HG02870 (cell line): Measurements from ENCODE around the gene GRK6.
A peak's percentile ranks its signal among the peaks of the same experiment; 100 is the strongest.

ENCODE experiments used
- ATAC-seq: cut with Tn5 transposase; IDR thresholded peaks from one replicate; pipeline ENCODE4 v1.9.1; 2021; ENCODE audit warnings: mild to moderate bottlenecking, moderate library complexity; ENCODE audit not compliant: unreplicated experiment

Gene GRK6

GRCh38 chr5:177426566-177427210 lies at the start of gene GRK6:
Gene GRK6, plus strand, starts transcription at chr5:177426676. Its CDS starts 170 bp downstream, at chr5:177426846.
- ATAC-seq: no peak

GRCh38 chr5:177377851-177378776 lies 48.4 kb upstream of the GRK6 start:
- ATAC-seq: no peak

- ATAC-seq: no peak
These were observed 47.3 kb upstream of the GRK6 start for GRCh38 chr5:177378884-177379883.

GRCh38 chr5:177380805-177381126 lies 45.7 kb upstream of the GRK6 start:
- ATAC-seq: no peak

GRCh38 chr5:177382423-177383029 lies 44.0 kb upstream of the GRK6 start:
- ATAC-seq: no peak

- ATAC-seq: no peak
These were observed 43.3 kb upstream of the GRK6 start for GRCh38 chr5:177383181-177383580.

- ATAC-seq: no peak
These were observed 42.3 kb upstream of the GRK6 start, which contains the start of gene SLC34A1 for GRCh38 chr5:177384134-177384533. Gene SLC34A1, plus strand, starts transcription at chr5:177384434. Its CDS starts 1,308 bp downstream, at chr5:177385742.

- ATAC-seq: no peak
These were observed 40.8 kb upstream of the GRK6 start for GRCh38 chr5:177385720-177386119.

GRCh38 chr5:177386542-177386941 lies 39.9 kb upstream of the GRK6 start:
- ATAC-seq: no peak

- ATAC-seq: no peak
These were observed 39.1 kb upstream of the GRK6 start for GRCh38 chr5:177387405-177387804.

- no peak for ATAC-seq
These were observed 37.9 kb upstream of the GRK6 start for GRCh38 chr5:177388521-177389052.

- ATAC-seq: peak; percentile 44
These were observed 37.0 kb upstream of the GRK6 start for GRCh38 chr5:177389241-177390169.

- ATAC-seq: peak; percentile 47
These were observed 35.8 kb upstream of the GRK6 start for GRCh38 chr5:177390363-177391300.

GRCh38 chr5:177392765-177393164 lies 33.7 kb upstream of the GRK6 start:
- no peak for ATAC-seq

- ATAC-seq: no peak
These were observed 33.2 kb upstream of the GRK6 start for GRCh38 chr5:177393206-177393765.

GRCh38 chr5:177393990-177394389 lies 32.5 kb upstream of the GRK6 start:
- no peak for ATAC-seq

GRCh38 chr5:177396078-177396477 lies 30.4 kb upstream of the GRK6 start:
- no peak for ATAC-seq

GRCh38 chr5:177396807-177397206 lies 29.7 kb upstream of the GRK6 start:
- no peak for ATAC-seq
